Measurements from ENCODE around the gene DNASE1L2.

- TF ChIP-seq GATA2 (IDR thresholded peaks at IDR 0.05; ENCODE audit: low read depth, low read length): no peak
- no peak for TF ChIP-seq GATA3 (IDR thresholded peaks at IDR 0.05; ENCODE audit: low read depth, low read length)
Measured at GRCh38 chr16:2199095-2199494, 37.1 kb upstream of the DNASE1L2 start.

Data from SH-SY5Y (cell line).